DND-41 (cell line): ENCODE measurements around the gene APOM.

ENCODE experiments used
- EZH2 ChIP-seq: IDR thresholded peaks from 3 replicates; pipeline ENCODE4 v1.6.1; 2012; ENCODE audit warnings: borderline replicate concordance, low read depth, mild to moderate bottlenecking, moderate library complexity, low read length, inconsistent platforms; ENCODE audit not compliant: severe bottlenecking
- TF ChIP-seq, protein P1 (sequence below): IDR thresholded peaks from 2 replicates; pipeline ENCODE4 v1.5.1; 2012; ENCODE audit warnings: borderline replicate concordance, low read length, moderate library complexity, mild to moderate bottlenecking; ENCODE audit not compliant: poor library complexity, severe bottlenecking; ENCODE audit errors: extremely low read depth

DNA sequence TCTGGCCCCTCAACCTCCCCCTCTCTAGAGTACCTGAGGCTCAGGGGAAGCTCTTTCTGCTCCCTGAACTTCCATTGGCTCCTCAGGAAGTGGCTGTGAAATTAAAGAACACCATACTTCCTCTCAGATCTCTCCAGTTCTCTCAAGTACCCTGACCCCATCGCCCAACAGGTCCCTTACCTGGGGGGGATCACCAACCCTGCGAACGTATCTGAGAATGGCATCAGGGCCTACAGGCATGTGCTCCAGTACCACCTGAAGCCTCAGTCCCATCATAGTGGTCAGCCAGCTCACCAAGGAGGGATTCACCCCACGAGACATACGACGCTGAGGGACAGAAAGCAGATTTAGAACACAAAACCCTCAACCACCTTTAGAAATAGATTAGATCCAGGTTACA is 15.1 kb upstream of the APOM start:
- TF ChIP-seq, protein P1, sequence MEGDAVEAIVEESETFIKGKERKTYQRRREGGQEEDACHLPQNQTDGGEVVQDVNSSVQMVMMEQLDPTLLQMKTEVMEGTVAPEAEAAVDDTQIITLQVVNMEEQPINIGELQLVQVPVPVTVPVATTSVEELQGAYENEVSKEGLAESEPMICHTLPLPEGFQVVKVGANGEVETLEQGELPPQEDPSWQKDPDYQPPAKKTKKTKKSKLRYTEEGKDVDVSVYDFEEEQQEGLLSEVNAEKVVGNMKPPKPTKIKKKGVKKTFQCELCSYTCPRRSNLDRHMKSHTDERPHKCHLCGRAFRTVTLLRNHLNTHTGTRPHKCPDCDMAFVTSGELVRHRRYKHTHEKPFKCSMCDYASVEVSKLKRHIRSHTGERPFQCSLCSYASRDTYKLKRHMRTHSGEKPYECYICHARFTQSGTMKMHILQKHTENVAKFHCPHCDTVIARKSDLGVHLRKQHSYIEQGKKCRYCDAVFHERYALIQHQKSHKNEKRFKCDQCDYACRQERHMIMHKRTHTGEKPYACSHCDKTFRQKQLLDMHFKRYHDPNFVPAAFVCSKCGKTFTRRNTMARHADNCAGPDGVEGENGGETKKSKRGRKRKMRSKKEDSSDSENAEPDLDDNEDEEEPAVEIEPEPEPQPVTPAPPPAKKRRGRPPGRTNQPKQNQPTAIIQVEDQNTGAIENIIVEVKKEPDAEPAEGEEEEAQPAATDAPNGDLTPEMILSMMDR, result no peak
- no peak for TF ChIP-seq EZH2
